WTC11 (cell line): ENCODE data around the gene ZSCAN9. TPM values are rescaled to one million over a fixed set of nuclear protein-coding genes. Genes with fewer than 3 reads are reported as not detected.

Experiments used
- ATAC-seq: fragments of 200-7000 bp; cut with Tn5 transposase; 2 replicates; pipeline ENCODE4 v1.10.0; 2021; ENCODE audit warnings: mild to moderate bottlenecking, moderate library complexity
- CTCF ChIA-PET: fragments of 300-600 bp; sonication (Branson Sonifier 250); formaldehyde crosslinking; loops from one replicate; lab custom pipeline; 2021; ENCODE audit warnings: antibody characterized with exemption; lab: Charles Lee
- POLR2A ChIA-PET: fragments of 350-600 bp; sonication (Branson Sonifier 250); formaldehyde crosslinking; loops from one replicate; lab custom pipeline; 2021; ENCODE audit warnings: antibody characterized with exemption; lab: Charles Lee
- DNase-seq: peaks from one replicate; pipeline ENCODE4 v3.0.0; 2021; ENCODE audit warnings: low spot score
- H3K27ac Mint-ChIP-seq: 2 replicates; pipeline ENCODE4 v1.8.0; 2021; ENCODE audit warnings: mixed read lengths
- H3K27me3 Mint-ChIP-seq: 2 replicates; pipeline ENCODE4 v1.8.0; 2021; ENCODE audit warnings: low read depth, mild to moderate bottlenecking, moderate library complexity, mixed read lengths
- H3K36me3 Mint-ChIP-seq: 2 replicates; pipeline ENCODE4 v1.8.0; 2021; ENCODE audit warnings: mixed read lengths
- H3K4me1 Mint-ChIP-seq: 2 replicates; pipeline ENCODE4 v1.8.0; 2022; ENCODE audit warnings: mixed read lengths
- H3K4me3 Mint-ChIP-seq: 2 replicates; pipeline ENCODE4 v1.8.0; 2021; ENCODE audit warnings: mild to moderate bottlenecking, moderate library complexity, mixed read lengths
- H3K9me3 Mint-ChIP-seq: 2 replicates; pipeline ENCODE4 v1.8.0; 2021; ENCODE audit warnings: mixed read lengths
- ATF1 ChIP-seq: sonication (generic); formaldehyde crosslinking; IDR thresholded peaks from 2 replicates; pipeline ENCODE4 v1.8.1; 2023; ENCODE audit warnings: mild to moderate bottlenecking, moderate library complexity, missing genetic modification reagents
- CBFB ChIP-seq: sonication (generic); formaldehyde crosslinking; IDR thresholded peaks from 2 replicates; pipeline ENCODE4 v1.8.1; 2022; ENCODE audit warnings: mild to moderate bottlenecking, low read depth, missing genetic modification reagents
- EMX1 ChIP-seq: fragments of 250-450 bp; sonication (Bioruptor Pico); IDR thresholded peaks from 2 replicates; pipeline ENCODE4 v1.8.0; 2021; ENCODE audit warnings: mild to moderate bottlenecking
- ESRRA ChIP-seq: sonication (generic); formaldehyde crosslinking; IDR thresholded peaks from 2 replicates; pipeline ENCODE4 v1.8.1; 2022; ENCODE audit warnings: mild to moderate bottlenecking, missing genetic modification reagents, borderline replicate concordance
- JAZF1 ChIP-seq: fragments of 250-450 bp; sonication (Bioruptor Pico); IDR thresholded peaks from 2 replicates; pipeline ENCODE4 v1.9.0; 2021; ENCODE audit warnings: moderate library complexity, mild to moderate bottlenecking, inconsistent platforms
- KAT7 ChIP-seq: sonication (generic); formaldehyde crosslinking; IDR thresholded peaks from 2 replicates; pipeline ENCODE4 v1.8.1; 2023; ENCODE audit warnings: missing genetic modification reagents, mild to moderate bottlenecking, borderline replicate concordance
- NFYB ChIP-seq: sonication (generic); formaldehyde crosslinking; conservative IDR thresholded peaks from 2 replicates; pipeline ENCODE4 v1.8.0; 2022; ENCODE audit warnings: low read depth, missing genetic modification reagents
- NR3C1 ChIP-seq: sonication (generic); formaldehyde crosslinking; conservative IDR thresholded peaks from 2 replicates; pipeline ENCODE4 v1.8.1; 2023; ENCODE audit warnings: low read depth, mild to moderate bottlenecking, missing genetic modification reagents
- RELA ChIP-seq: sonication (generic); formaldehyde crosslinking; IDR thresholded peaks from 2 replicates; pipeline ENCODE4 v1.8.1; 2022; ENCODE audit warnings: missing genetic modification reagents, mild to moderate bottlenecking, borderline replicate concordance
- SMAD3 ChIP-seq: sonication (generic); formaldehyde crosslinking; IDR thresholded peaks from 2 replicates; pipeline ENCODE4 v1.8.0; 2022; ENCODE audit warnings: missing genetic modification reagents, mild to moderate bottlenecking, borderline replicate concordance
- TEAD1 ChIP-seq: sonication (generic); formaldehyde crosslinking; IDR thresholded peaks from 2 replicates; pipeline ENCODE4 v1.8.0; 2022; ENCODE audit warnings: mild to moderate bottlenecking, missing genetic modification reagents
- ZBTB21 ChIP-seq: sonication (generic); formaldehyde crosslinking; IDR thresholded peaks from 2 replicates; pipeline ENCODE4 v1.8.1; 2023; ENCODE audit warnings: mild to moderate bottlenecking, missing genetic modification reagents, borderline replicate concordance
- ZNF423 ChIP-seq: fragments of 250-450 bp; sonication (Bioruptor Pico); IDR thresholded peaks from 2 replicates; pipeline ENCODE4 v2.1.2; 2022; ENCODE audit warnings: mild to moderate bottlenecking, moderate library complexity
- total RNA-seq: library from RNA; stranded (reverse); gene quantifications from 3 replicates; pipeline ENCODE4 v1.2.3, GENCODE V29; 2021
- TF ChIP-seq, protein P1 (sequence below): fragments of 200-600 bp; IDR thresholded peaks from 2 replicates; pipeline ENCODE4 v1.8.0; 2022; ENCODE audit warnings: antibody characterized with exemption
- TF ChIP-seq, protein P2 (sequence below): sonication (generic); formaldehyde crosslinking; IDR thresholded peaks from 2 replicates; pipeline ENCODE4 v1.8.1; 2023; ENCODE audit warnings: mild to moderate bottlenecking, missing genetic modification reagents
- TF ChIP-seq, protein P3 (sequence below): sonication (generic); formaldehyde crosslinking; IDR thresholded peaks from 2 replicates; pipeline ENCODE4 v1.8.1; 2022; ENCODE audit warnings: mild to moderate bottlenecking, missing genetic modification reagents, moderate library complexity, borderline replicate concordance
- TF ChIP-seq, protein P4 (sequence below): fragments of 250-450 bp; sonication (Bioruptor Pico); IDR thresholded peaks from 2 replicates; pipeline ENCODE4 v1.9.0; 2021; ENCODE audit warnings: mild to moderate bottlenecking, borderline replicate concordance
- TF ChIP-seq, protein P5 (sequence below): fragments of 250-450 bp; sonication (Bioruptor Pico); IDR thresholded peaks from 2 replicates; pipeline ENCODE4 v2.1.2; 2022; ENCODE audit warnings: mild to moderate bottlenecking, moderate library complexity
- TF ChIP-seq, protein P6 (sequence below): sonication (generic); formaldehyde crosslinking; IDR thresholded peaks from 2 replicates; pipeline ENCODE4 v1.8.0; 2022; ENCODE audit warnings: mild to moderate bottlenecking, missing genetic modification reagents

Gene ZSCAN9
- total RNA-seq, 1 experiment from 2014 or later, result 15.1 TPM

DNA sequence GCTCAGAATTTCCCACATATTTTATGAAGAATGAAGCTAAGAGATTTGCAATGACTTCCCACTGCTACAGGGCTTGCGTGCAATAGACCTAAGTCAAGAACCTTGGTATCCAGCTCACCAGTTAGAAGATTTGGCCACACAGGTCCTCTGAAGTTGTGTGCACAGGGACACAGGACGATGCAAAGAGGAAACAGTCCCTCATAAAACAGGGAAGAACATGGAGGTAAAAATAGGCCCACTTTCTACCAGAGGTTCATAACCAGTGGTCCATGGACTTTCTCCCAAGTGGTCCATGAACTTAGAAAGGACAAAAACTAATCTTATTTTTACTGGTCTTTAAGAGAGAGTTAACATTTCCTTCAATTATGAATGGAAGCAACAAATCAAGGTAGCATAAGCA lies 25.7 kb downstream of the ZSCAN9 start (continued):
- TF ChIP-seq SMAD3 (CRISPR knock-in tag) (no peak), CBFB (CRISPR knock-in tag) (no peak), NR3C1 (CRISPR knock-in tag) (no peak), ZBTB21 (CRISPR knock-in tag) (no peak), NFYB (no peak), JAZF1 (CRISPR knock-in tag) (no peak), ATF1 (CRISPR knock-in tag) (no peak), ESRRA (no peak), EMX1 (no peak), ZNF423 (CRISPR knock-in tag) (no peak)
- TF ChIP-seq, protein P1, sequence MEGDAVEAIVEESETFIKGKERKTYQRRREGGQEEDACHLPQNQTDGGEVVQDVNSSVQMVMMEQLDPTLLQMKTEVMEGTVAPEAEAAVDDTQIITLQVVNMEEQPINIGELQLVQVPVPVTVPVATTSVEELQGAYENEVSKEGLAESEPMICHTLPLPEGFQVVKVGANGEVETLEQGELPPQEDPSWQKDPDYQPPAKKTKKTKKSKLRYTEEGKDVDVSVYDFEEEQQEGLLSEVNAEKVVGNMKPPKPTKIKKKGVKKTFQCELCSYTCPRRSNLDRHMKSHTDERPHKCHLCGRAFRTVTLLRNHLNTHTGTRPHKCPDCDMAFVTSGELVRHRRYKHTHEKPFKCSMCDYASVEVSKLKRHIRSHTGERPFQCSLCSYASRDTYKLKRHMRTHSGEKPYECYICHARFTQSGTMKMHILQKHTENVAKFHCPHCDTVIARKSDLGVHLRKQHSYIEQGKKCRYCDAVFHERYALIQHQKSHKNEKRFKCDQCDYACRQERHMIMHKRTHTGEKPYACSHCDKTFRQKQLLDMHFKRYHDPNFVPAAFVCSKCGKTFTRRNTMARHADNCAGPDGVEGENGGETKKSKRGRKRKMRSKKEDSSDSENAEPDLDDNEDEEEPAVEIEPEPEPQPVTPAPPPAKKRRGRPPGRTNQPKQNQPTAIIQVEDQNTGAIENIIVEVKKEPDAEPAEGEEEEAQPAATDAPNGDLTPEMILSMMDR, result no peak
- TF ChIP-seq, protein P2, sequence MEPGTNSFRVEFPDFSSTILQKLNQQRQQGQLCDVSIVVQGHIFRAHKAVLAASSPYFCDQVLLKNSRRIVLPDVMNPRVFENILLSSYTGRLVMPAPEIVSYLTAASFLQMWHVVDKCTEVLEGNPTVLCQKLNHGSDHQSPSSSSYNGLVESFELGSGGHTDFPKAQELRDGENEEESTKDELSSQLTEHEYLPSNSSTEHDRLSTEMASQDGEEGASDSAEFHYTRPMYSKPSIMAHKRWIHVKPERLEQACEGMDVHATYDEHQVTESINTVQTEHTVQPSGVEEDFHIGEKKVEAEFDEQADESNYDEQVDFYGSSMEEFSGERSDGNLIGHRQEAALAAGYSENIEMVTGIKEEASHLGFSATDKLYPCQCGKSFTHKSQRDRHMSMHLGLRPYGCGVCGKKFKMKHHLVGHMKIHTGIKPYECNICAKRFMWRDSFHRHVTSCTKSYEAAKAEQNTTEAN (CRISPR knock-in tag), result no peak

DNA sequence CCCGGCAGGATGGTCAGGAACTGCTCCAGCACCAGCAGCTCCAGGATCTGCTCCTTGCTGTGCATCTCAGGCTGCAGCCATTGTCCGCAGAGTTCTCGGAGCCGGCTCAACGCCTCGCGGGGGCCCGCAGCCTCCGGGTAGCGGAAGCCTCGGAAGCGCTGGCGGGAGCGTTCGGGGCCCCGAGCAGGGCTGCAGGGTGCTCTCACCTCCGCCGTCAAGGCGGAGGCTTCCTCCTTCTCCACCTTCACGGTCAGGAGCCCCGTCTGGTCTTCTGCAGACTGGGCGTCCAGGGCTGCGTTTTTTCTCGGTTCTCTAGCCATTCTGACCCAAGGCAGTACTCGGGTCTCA lies 26.6 kb downstream of the ZSCAN9 start:
- DNase-seq (peak; percentile 20), ATAC-seq (peak; percentile 45)
- peaks cover 18% of the 10 kb centered on the region for H3K27me3 Mint-ChIP-seq
- H3K4me3 Mint-ChIP-seq, result peak overlapping the region; percentile 99
- POLR2A ChIA-PET, result interaction anchor here (1.0 to 1.7 kb wide), 5 partner anchors 9 to 116 kb away, joined by 3 to 13 read pairs (median 4); partner anchors contain the start of genes ZKSCAN8 and ZSCAN26
- peak overlapping the region; percentile 80 for H3K27ac Mint-ChIP-seq
- H3K4me1 Mint-ChIP-seq, result peaks cover 12% of the 10 kb centered on the region
- CTCF ChIA-PET, result interaction anchor here (1.0 to 2.3 kb wide), 3 partner anchors 15 to 132 kb away, joined by 4 to 19 read pairs (median 12); partner anchors contain the start of gene ZSCAN26
- peaks cover 19% of the 10 kb centered on the region for H3K36me3 Mint-ChIP-seq
- no peaks in the 10 kb centered on the region for H3K9me3 Mint-ChIP-seq
- no peak for TF ChIP-seq KAT7
- TF ChIP-seq, protein P3, sequence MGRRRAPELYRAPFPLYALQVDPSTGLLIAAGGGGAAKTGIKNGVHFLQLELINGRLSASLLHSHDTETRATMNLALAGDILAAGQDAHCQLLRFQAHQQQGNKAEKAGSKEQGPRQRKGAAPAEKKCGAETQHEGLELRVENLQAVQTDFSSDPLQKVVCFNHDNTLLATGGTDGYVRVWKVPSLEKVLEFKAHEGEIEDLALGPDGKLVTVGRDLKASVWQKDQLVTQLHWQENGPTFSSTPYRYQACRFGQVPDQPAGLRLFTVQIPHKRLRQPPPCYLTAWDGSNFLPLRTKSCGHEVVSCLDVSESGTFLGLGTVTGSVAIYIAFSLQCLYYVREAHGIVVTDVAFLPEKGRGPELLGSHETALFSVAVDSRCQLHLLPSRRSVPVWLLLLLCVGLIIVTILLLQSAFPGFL (CRISPR knock-in tag), result no peak
- TF ChIP-seq EMX1, result no peak
- TF ChIP-seq, protein P4, sequence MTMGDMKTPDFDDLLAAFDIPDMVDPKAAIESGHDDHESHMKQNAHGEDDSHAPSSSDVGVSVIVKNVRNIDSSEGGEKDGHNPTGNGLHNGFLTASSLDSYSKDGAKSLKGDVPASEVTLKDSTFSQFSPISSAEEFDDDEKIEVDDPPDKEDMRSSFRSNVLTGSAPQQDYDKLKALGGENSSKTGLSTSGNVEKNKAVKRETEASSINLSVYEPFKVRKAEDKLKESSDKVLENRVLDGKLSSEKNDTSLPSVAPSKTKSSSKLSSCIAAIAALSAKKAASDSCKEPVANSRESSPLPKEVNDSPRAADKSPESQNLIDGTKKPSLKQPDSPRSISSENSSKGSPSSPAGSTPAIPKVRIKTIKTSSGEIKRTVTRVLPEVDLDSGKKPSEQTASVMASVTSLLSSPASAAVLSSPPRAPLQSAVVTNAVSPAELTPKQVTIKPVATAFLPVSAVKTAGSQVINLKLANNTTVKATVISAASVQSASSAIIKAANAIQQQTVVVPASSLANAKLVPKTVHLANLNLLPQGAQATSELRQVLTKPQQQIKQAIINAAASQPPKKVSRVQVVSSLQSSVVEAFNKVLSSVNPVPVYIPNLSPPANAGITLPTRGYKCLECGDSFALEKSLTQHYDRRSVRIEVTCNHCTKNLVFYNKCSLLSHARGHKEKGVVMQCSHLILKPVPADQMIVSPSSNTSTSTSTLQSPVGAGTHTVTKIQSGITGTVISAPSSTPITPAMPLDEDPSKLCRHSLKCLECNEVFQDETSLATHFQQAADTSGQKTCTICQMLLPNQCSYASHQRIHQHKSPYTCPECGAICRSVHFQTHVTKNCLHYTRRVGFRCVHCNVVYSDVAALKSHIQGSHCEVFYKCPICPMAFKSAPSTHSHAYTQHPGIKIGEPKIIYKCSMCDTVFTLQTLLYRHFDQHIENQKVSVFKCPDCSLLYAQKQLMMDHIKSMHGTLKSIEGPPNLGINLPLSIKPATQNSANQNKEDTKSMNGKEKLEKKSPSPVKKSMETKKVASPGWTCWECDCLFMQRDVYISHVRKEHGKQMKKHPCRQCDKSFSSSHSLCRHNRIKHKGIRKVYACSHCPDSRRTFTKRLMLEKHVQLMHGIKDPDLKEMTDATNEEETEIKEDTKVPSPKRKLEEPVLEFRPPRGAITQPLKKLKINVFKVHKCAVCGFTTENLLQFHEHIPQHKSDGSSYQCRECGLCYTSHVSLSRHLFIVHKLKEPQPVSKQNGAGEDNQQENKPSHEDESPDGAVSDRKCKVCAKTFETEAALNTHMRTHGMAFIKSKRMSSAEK, result no peak
- TF ChIP-seq, protein P5, sequence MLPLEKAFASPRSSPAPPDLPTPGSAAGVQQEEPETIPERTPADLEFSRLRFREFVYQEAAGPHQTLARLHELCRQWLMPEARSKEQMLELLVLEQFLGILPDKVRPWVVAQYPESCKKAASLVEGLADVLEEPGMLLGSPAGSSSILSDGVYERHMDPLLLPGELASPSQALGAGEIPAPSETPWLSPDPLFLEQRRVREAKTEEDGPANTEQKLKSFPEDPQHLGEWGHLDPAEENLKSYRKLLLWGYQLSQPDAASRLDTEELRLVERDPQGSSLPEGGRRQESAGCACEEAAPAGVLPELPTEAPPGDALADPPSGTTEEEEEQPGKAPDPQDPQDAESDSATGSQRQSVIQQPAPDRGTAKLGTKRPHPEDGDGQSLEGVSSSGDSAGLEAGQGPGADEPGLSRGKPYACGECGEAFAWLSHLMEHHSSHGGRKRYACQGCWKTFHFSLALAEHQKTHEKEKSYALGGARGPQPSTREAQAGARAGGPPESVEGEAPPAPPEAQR, result no peak
- TF ChIP-seq, protein P6, sequence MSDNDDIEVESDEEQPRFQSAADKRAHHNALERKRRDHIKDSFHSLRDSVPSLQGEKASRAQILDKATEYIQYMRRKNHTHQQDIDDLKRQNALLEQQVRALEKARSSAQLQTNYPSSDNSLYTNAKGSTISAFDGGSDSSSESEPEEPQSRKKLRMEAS (CRISPR knock-in tag), result no peak
- TF ChIP-seq RELA, result no peak
- no peak for TF ChIP-seq ZNF423 (CRISPR knock-in tag)
- no peak for TF ChIP-seq TEAD1 (CRISPR knock-in tag)
